Panc1 (cell line): Measurements from ENCODE around the gene FABP1. TPM values are rescaled to one million over a fixed set of nuclear protein-coding genes. Genes with fewer than 3 reads are reported as not detected.

Experiments used
- ATAC-seq: fragments of 200-7000 bp; cut with Tn5 transposase; 2 replicates; pipeline ENCODE4 v1.9.1; 2020; ENCODE audit warnings: mild to moderate bottlenecking, moderate library complexity
- BruUV-seq: library from RNA; stranded (reverse); fragments of 400-500 nt; replicated peaks from 2 replicates; lab custom pipeline; 2021; lab: Mats Ljungman, UMichigan
- CTCF ChIA-PET: fragments of 300-600 bp; sonication (Branson Sonifier 250); formaldehyde crosslinking; loops from one replicate; lab custom pipeline; 2022; ENCODE audit warnings: antibody characterized with exemption; lab: Charles Lee
- POLR2A ChIA-PET: fragments of 300-600 bp; sonication (Branson Sonifier 250); formaldehyde crosslinking; loops from one replicate; lab custom pipeline; 2022; ENCODE audit warnings: antibody characterized with exemption; lab: Charles Lee
- DNase-seq: peaks from one replicate; pipeline ENCODE4 v3.0.0-alpha.2; 2010; ENCODE audit warnings: low read depth, low spot score
- H3K27ac ChIP-seq: 2 replicates; pipeline ENCODE4 v1.5.1; 2011; ENCODE audit warnings: mild to moderate bottlenecking, low read length, inconsistent platforms
- H3K27me3 ChIP-seq: fragments of 200-500 bp; sonication (Bioruptor generic); 2 replicates; pipeline ENCODE4 v1.6.0; 2014; ENCODE audit warnings: low read length, inconsistent platforms; ENCODE audit not compliant: control insufficient read depth, insufficient read depth
- H3K36me3 ChIP-seq: fragments of 200-500 bp; sonication (Bioruptor generic); 2 replicates; pipeline ENCODE4 v1.5.1; 2014; ENCODE audit warnings: inconsistent platforms, mild to moderate bottlenecking, low read length, moderate library complexity; ENCODE audit not compliant: control insufficient read depth, insufficient read depth
- H3K4me1 ChIP-seq: 2 replicates; pipeline ENCODE4 v1.5.1; 2011; ENCODE audit warnings: inconsistent platforms, mild to moderate bottlenecking, low read length, moderate library complexity; ENCODE audit not compliant: control insufficient read depth, insufficient read depth
- H3K4me3 ChIP-seq, 2 experiments: 2 replicates each; pipeline ENCODE4 v1.5.1; 2011 to 2012; ENCODE audit warnings: low read depth in 2 of 2, low read length in 2 of 2, mild to moderate bottlenecking in 2 of 2, inconsistent platforms in 1 of 2, moderate library complexity in 1 of 2
- H3K9me3 ChIP-seq: fragments of 200-500 bp; sonication (Bioruptor generic); 2 replicates; pipeline ENCODE4 v1.5.1; 2014; ENCODE audit warnings: low read depth, mild to moderate bottlenecking, inconsistent platforms, low read length, moderate library complexity; ENCODE audit not compliant: control insufficient read depth, insufficient read depth
- POLR2AphosphoS5 ChIP-seq: IDR thresholded peaks from 2 replicates; pipeline ENCODE4 v1.6.1; 2012; ENCODE audit warnings: mild to moderate bottlenecking, low read depth, low read length, moderate library complexity
- SIN3A ChIP-seq: IDR thresholded peaks from 2 replicates; pipeline ENCODE4 v1.6.1; 2012; ENCODE audit warnings: low read depth, mild to moderate bottlenecking, low read length, moderate library complexity, borderline replicate concordance; ENCODE audit not compliant: insufficient read depth
- TCF7L2 ChIP-seq: IDR thresholded peaks from 2 replicates; pipeline ENCODE4 v1.6.1; 2011; ENCODE audit warnings: mild to moderate bottlenecking, low read depth, low read length, inconsistent platforms
- in situ Hi-C: cut with HindIII; loops from 2 replicates; pipeline ENCODE4 v1.10.0; 2016; ENCODE audit warnings: low sequenced_read_pairs, low pct_unique_long_range_greater_than_20kb
- intact Hi-C: fragments of 100-400 bp; cut with micrococcal nuclease; formaldehyde crosslinking; loops from one replicate; pipeline ENCODE4 v1.10.0; 2022; ENCODE audit not compliant: unreplicated experiment
- total RNA-seq: library from RNA; stranded (reverse); gene quantifications from one replicate; pipeline ENCODE4 v1.2.1, GENCODE V29; 2021; ENCODE audit not compliant: unreplicated experiment
- TF ChIP-seq, protein P1 (sequence below), 2 experiments: IDR thresholded peaks; 2 replicates each; pipeline ENCODE4 v1.6.1; 2011 to 2012; ENCODE audit warnings: low read depth in 2 of 2, control low read depth in 1 of 2, low read length in 1 of 2, mild to moderate bottlenecking in 1 of 2, moderate library complexity in 1 of 2; ENCODE audit not compliant: insufficient read depth in 1 of 2
- TF ChIP-seq, protein P2 (sequence below): fragments of 450-650 bp; IDR thresholded peaks from 2 replicates; pipeline ENCODE4 v1.5.1; 2017; ENCODE audit warnings: mild to moderate bottlenecking

The FABP1 gene
- total RNA-seq, 1 experiment from 2014 or later: 0.36 TPM

DNA sequence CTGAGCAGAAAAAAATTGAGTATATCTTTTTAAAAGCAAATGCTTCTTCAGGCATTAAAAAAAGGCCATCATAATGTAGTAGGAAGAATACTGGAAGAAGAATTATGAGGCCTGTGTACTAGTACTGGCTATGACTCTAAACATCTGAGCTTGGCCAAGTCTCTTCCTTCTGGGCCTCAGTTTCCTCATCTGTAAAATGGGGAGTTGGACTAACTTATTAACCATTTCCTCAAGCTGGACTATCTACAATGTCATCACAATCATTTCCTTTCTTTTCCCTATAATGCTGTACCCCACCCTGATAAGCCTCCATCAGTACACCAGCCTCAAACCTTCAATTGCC lies 29.3 kb downstream of the FABP1 start:
- intact Hi-C loops (no loop called here), in situ Hi-C loops (no loop called here)
- Histone ChIP-seq H3K4me1 (no peaks in the 10 kb centered on the region), H3K4me3 (no peak overlapping the region), H3K9me3 (no peaks in the 10 kb centered on the region), H3K27me3 (peaks cover 18% of the 10 kb centered on the region), H3K27ac (no peak overlapping the region), H3K36me3 (no peaks in the 10 kb centered on the region)
- ChIA-PET CTCF (no interaction called here), POLR2A (no interaction called here)
- no TSS peak for BruUV-seq
- DNase-seq (no peak), ATAC-seq (no peak)
- TF ChIP-seq, protein P1, sequence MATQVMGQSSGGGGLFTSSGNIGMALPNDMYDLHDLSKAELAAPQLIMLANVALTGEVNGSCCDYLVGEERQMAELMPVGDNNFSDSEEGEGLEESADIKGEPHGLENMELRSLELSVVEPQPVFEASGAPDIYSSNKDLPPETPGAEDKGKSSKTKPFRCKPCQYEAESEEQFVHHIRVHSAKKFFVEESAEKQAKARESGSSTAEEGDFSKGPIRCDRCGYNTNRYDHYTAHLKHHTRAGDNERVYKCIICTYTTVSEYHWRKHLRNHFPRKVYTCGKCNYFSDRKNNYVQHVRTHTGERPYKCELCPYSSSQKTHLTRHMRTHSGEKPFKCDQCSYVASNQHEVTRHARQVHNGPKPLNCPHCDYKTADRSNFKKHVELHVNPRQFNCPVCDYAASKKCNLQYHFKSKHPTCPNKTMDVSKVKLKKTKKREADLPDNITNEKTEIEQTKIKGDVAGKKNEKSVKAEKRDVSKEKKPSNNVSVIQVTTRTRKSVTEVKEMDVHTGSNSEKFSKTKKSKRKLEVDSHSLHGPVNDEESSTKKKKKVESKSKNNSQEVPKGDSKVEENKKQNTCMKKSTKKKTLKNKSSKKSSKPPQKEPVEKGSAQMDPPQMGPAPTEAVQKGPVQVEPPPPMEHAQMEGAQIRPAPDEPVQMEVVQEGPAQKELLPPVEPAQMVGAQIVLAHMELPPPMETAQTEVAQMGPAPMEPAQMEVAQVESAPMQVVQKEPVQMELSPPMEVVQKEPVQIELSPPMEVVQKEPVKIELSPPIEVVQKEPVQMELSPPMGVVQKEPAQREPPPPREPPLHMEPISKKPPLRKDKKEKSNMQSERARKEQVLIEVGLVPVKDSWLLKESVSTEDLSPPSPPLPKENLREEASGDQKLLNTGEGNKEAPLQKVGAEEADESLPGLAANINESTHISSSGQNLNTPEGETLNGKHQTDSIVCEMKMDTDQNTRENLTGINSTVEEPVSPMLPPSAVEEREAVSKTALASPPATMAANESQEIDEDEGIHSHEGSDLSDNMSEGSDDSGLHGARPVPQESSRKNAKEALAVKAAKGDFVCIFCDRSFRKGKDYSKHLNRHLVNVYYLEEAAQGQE (IDR thresholded peaks at IDR 0.05; ENCODE audit: insufficient read depth in 1 of 2, low read depth in 2 of 2, low read length in 1 of 2): no peak
- no peak for TF ChIP-seq SIN3A
- no peak for TF ChIP-seq POLR2AphosphoS5
- TF ChIP-seq, protein P2, sequence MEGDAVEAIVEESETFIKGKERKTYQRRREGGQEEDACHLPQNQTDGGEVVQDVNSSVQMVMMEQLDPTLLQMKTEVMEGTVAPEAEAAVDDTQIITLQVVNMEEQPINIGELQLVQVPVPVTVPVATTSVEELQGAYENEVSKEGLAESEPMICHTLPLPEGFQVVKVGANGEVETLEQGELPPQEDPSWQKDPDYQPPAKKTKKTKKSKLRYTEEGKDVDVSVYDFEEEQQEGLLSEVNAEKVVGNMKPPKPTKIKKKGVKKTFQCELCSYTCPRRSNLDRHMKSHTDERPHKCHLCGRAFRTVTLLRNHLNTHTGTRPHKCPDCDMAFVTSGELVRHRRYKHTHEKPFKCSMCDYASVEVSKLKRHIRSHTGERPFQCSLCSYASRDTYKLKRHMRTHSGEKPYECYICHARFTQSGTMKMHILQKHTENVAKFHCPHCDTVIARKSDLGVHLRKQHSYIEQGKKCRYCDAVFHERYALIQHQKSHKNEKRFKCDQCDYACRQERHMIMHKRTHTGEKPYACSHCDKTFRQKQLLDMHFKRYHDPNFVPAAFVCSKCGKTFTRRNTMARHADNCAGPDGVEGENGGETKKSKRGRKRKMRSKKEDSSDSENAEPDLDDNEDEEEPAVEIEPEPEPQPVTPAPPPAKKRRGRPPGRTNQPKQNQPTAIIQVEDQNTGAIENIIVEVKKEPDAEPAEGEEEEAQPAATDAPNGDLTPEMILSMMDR: no peak
- TF ChIP-seq TCF7L2: no peak

DNA sequence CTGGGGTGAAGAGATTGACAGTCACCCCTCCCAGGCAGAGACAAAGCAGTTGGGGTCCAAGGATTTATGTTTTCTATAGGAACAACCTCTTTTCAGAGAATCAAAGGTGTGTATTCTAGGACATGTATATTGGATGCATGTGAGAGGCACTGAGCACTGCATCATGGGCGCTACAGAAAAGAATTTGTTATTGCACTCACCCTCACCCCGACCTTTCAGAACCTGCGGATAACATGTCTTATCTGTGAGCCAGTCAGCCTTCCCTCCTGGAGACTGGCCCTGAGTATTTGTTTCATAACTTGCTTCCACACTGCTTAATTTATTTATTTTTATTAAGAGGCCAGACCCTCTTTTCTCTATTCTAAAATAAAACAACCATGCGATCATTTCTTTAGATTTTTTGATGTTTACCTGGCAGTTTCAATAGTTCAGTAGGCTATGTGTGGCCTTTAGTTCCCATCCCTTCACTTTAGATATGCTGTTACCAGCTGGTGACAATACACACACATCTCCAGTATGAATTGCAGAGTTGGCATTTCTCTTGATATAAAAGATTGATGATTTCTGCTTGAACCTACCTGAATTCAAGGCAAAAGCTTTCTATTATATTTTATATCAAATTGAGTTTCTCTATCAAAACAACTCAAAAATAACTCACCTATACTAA lies 29.8 kb downstream of the FABP1 start:
- CTCF ChIA-PET: no interaction called here
- intact Hi-C loops (no loop called here), in situ Hi-C loops (no loop called here)
- Histone ChIP-seq H3K27me3 (peaks cover 21% of the 10 kb centered on the region), H3K9me3 (no peaks in the 10 kb centered on the region), H3K4me1 (no peaks in the 10 kb centered on the region), H3K36me3 (no peaks in the 10 kb centered on the region), H3K27ac (no peak overlapping the region), H3K4me3 (no peak overlapping the region)
- BruUV-seq: no TSS peak
- no peak for TF ChIP-seq TCF7L2
- TF ChIP-seq, protein P1 (IDR thresholded peaks at IDR 0.05; ENCODE audit: insufficient read depth in 1 of 2, low read depth in 2 of 2, low read length in 1 of 2): no peak
- TF ChIP-seq, protein P2: no peak
- TF ChIP-seq POLR2AphosphoS5: no peak
- no peak for TF ChIP-seq SIN3A
- ATAC-seq: no peak
- POLR2A ChIA-PET: no interaction called here
- DNase-seq: no peak
